ENCODE data around the gene MAP3K14.

- TF ChIP-seq POLR2A (IDR thresholded peaks at IDR 0.05; ENCODE audit: low read depth, low read length) (no peak; the same call in 1 of the 2 replicates), POLR2AphosphoS5 (IDR thresholded peaks at IDR 0.05; ENCODE audit: low read depth, low read length) (peak; percentile 56; the same call in 1 of the 2 replicates), TAF1 (IDR thresholded peaks at IDR 0.05; ENCODE audit: low read depth, low read length) (no peak), PAX5 (IDR thresholded peaks at IDR 0.05; ENCODE audit: insufficient read depth, low read length, severe bottlenecking) (no peak), SPI1 (IDR thresholded peaks at IDR 0.05; ENCODE audit: low read depth, low read length) (no peak), POU2F2 (IDR thresholded peaks at IDR 0.05; ENCODE audit: low read depth, low read length) (no peak)
Measured at GRCh38 chr17:45286286-45286685, 30.5 kb downstream of the MAP3K14 start.
